Adrenal gland (tissue), 12 donors: ENCODE results near the gene MMP19. TPM values are rescaled to one million over a fixed set of nuclear protein-coding genes. Genes with fewer than 3 reads are reported as not detected.

Source experiments
- DNase-seq, 7 donors: peaks; one replicate each; pipeline ENCODE4 v3.0.0-alpha.2; 2019 to 2020
- H3K27ac ChIP-seq, 5 donors: fragments of 200-600 bp; sonication (generic) in 4 of 5; 1 replicate in 3 of 5; 2 replicates in 2 of 5; pipeline versions ENCODE4 v1.5.1 to v1.8.0; 2016 to 2020; ENCODE audit warnings: mild to moderate bottlenecking in 1 of 5
- H3K27me3 ChIP-seq: fragments of 200-600 bp; 2 replicates; pipeline ENCODE4 v1.8.0; 2021
- H3K36me3 ChIP-seq, 2 donors: fragments of 200-600 bp; replicated peaks in 1 of 2; 1 replicate in 1 of 2; 2 replicates in 1 of 2; pipeline versions ENCODE4 v1.5.1 to v1.8.0; 2018 to 2022
- H3K4me1 ChIP-seq, 2 donors: fragments of 200-600 bp; replicated peaks in 1 of 2; 1 replicate in 1 of 2; 2 replicates in 1 of 2; pipeline versions ENCODE4 v1.5.1 to v1.8.0; 2018 to 2021
- H3K4me3 ChIP-seq, 4 donors: fragments of 200-600 bp; sonication (generic) in 3 of 4; one replicate each; pipeline ENCODE4 v1.5.1; 2016 to 2018
- H3K9me3 ChIP-seq, 3 donors: fragments of 200-600 bp; sonication (generic) in 1 of 3; replicated peaks in 1 of 3; 1 replicate in 2 of 3; 2 replicates in 1 of 3; pipeline versions ENCODE4 v1.5.1 to v1.8.0; 2016 to 2021
- POLR2A ChIP-seq, 2 donors: fragments of 450-650 bp; IDR thresholded peaks; one replicate each; pipeline ENCODE4 v1.6.1; 2017; ENCODE audit warnings: antibody characterized with exemption in 2 of 2, mild to moderate bottlenecking in 2 of 2, moderate library complexity in 1 of 2
- WGBS, 4 donors: extraction: QIAGEN DNeasy Blood & Tissue Kit in 2 of 4; methylation state at CpG; one replicate each; pipeline versions ENCODE4 v1.1.5 to v1.1.7; 2013 to 2017; 5-methylcytosine and 5-hydroxymethylcytosine counted together
- intact Hi-C, 2 donors: fragments of 100-400 bp; cut with DNase I; formaldehyde crosslinking; loops; one replicate each; pipeline versions ENCODE4 v1.14.1 to v1.15.0; 2022 to 2023
- polyA plus RNA-seq, 3 donors: library from polyadenylated mRNA; stranded (reverse); fragments of 200-250 nt in 2 of 3; fragments of 350-450 nt in 1 of 3; fragmentation: Illumina TruSeq in 1 of 3; extraction: RNeasy Lipid Tissue Mini Kit (QIAGEN cat#74804) in 1 of 3; gene quantifications; one replicate each; pipeline ENCODE4 v1.2.3, GENCODE V29; 2013 to 2014
- total RNA-seq, 9 donors: library from RNA; depleted of rRNA in 4 of 9; stranded (reverse); fragments of >200 nt in 4 of 9; fragments of 120-200 nt in 1 of 9; fragmentation: NEBNext Ultra II Directional in 1 of 9; extraction: Animal tissue kit (Norgen Biotek cat#: 25700) in 1 of 9; gene quantifications; one replicate each; pipeline versions ENCODE4 v1.1.0 to v1.2.4, GENCODE V29; 2013 to 2023
- TF ChIP-seq, protein P1 (sequence below), 6 experiments: fragments of 450-650 bp in 4 of 6; fragments of 200-600 bp in 2 of 6; sonication (generic) in 1 of 6; IDR thresholded peaks; 1 replicate in 5 of 6; 2 replicates in 1 of 6; pipeline versions ENCODE4 v1.5.1 to v1.8.0; 2016 to 2021; ENCODE audit warnings: antibody characterized with exemption in 6 of 6, mild to moderate bottlenecking in 2 of 6, moderate library complexity in 1 of 6
- donor health status: healthy with polysubstance abuse.
- donor health status: Bipolar disorder and iron deficiency.
- donor health status: DM: yes; HTN: yes; CAD: no.
- donor health status: DM: no; HTN: no; CAD: no.
- donor health status: DM: no; HTN: no; CAD: no.
- donor health status: DM: yes; HTN: yes; CAD: no.

The MMP19 gene
- total and polyA plus RNA-seq, 12 donors = 0.89 to 17.3 (median 7.7) TPM

DNA sequence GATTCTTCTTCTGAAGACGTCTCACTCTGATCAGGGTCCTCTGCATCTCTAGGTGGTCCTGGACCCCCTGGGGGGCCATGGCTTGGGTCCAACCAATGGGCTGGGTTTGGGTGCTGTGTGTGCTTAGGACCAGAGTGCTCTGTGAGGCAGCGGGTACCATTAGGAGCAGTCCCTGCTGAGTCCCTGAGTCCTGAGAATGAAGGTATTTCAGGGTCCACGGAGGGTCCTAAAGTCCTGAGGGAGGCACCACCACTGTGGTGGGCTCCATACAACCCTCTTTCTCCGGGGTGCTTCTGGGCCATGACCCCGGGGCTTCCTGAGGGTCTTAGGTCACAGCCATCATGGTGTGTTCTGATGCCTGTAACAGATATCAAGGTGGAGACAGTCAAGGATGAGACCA lies 14.4 kb downstream of the MMP19 start:
- Histone ChIP-seq H3K4me1 (peaks cover 29 to 61% of the 10 kb centered on the region in 2 donors), H3K4me3 (peak overlapping the region in 1 of 4 donors; percentile 71), H3K27me3 (no peaks in the 10 kb centered on the region), H3K9me3 (no peaks in the 10 kb centered on the region), H3K36me3 (no peaks in the 10 kb centered on the region), H3K27ac (peak overlapping the region in 4 of 5 donors; percentile 58 to 90 (median 84))
- no peak for DNase-seq
- WGBS, 4 donors = 85 to 94% (median 91%) methylated on average over 3 to 5 of the region's 5 CpGs
- TF ChIP-seq POLR2A (IDR thresholded peaks at IDR 0.05) = no peak
- intact Hi-C loops = no loop called here

DNA sequence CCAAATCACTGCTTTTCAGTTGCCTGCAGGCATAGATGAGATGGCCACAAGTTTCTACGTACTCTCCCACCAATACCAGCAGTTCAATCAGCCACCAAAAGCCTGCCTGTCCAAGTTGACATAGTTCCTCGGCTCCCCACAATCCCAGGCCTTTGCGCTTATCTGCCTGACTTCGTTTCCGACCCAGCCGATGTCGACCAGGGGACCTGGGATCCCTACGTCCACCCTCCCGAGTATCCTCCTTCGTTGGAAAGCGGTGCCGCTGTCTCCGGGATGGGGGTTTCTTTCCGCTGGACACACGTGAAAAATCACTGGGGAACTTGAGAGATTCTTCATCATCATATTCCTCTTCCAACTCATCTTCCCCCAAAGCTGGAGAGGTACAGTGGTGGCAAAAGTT lies 14.9 kb downstream of the MMP19 start:
- Histone ChIP-seq H3K27ac (no peak overlapping the region), H3K4me3 (no peak overlapping the region), H3K36me3 (peaks cover 0 to 3% of the 10 kb centered on the region in 2 donors), H3K4me1 (peaks cover 29 to 65% of the 10 kb centered on the region in 2 donors), H3K9me3 (no peaks in the 10 kb centered on the region), H3K27me3 (no peaks in the 10 kb centered on the region)
- intact Hi-C loops = no loop called here
- WGBS, 4 donors = 87 to 94% (median 89%) methylated on average over 15 of the region's 15 CpGs
- no peak for TF ChIP-seq POLR2A (IDR thresholded peaks at IDR 0.05)
- TF ChIP-seq, protein P1, sequence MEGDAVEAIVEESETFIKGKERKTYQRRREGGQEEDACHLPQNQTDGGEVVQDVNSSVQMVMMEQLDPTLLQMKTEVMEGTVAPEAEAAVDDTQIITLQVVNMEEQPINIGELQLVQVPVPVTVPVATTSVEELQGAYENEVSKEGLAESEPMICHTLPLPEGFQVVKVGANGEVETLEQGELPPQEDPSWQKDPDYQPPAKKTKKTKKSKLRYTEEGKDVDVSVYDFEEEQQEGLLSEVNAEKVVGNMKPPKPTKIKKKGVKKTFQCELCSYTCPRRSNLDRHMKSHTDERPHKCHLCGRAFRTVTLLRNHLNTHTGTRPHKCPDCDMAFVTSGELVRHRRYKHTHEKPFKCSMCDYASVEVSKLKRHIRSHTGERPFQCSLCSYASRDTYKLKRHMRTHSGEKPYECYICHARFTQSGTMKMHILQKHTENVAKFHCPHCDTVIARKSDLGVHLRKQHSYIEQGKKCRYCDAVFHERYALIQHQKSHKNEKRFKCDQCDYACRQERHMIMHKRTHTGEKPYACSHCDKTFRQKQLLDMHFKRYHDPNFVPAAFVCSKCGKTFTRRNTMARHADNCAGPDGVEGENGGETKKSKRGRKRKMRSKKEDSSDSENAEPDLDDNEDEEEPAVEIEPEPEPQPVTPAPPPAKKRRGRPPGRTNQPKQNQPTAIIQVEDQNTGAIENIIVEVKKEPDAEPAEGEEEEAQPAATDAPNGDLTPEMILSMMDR (IDR thresholded peaks at IDR 0.05) = no peak
- no peak for DNase-seq

DNA sequence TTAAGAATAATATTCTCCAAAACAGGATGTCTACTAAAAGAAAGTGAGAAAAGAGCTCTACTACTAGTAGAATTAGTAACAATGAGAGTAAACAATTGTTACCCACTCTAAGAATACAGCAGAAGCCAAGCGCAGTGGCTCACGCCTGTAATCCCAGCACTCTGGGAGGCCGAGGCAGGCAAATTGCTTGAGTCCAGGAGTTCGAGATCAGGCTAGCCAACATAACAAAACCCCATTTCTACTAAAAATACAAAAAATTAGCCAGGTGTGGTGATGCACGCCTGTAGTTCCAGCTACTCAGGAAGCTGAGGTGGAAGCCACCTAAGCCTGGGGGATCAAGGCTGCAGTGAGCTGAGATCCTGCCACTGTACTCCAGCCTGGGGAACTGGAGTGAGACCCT lies 18.0 kb downstream of the MMP19 start:
- Histone ChIP-seq H3K27me3 (no peaks in the 10 kb centered on the region), H3K27ac (peak overlapping the region in 1 of 5 donors; percentile 64), H3K4me1 (peaks cover 18 to 55% of the 10 kb centered on the region in 2 donors), H3K36me3 (peaks cover 0 to 34% of the 10 kb centered on the region in 2 donors), H3K4me3 (no peak overlapping the region), H3K9me3 (no peaks in the 10 kb centered on the region)
- 88 to 90% (median 89%) methylated on average over 5 of the region's 5 CpGs for WGBS, 4 donors
- TF ChIP-seq, protein P1 (IDR thresholded peaks at IDR 0.05) = no peak
- DNase-seq = no peak
- intact Hi-C loops = loop anchor here in 1 of 2 donors (5.0 kb wide), 1 partner anchor 108 kb away; the partner anchor contains the start of gene DGKA

DNA sequence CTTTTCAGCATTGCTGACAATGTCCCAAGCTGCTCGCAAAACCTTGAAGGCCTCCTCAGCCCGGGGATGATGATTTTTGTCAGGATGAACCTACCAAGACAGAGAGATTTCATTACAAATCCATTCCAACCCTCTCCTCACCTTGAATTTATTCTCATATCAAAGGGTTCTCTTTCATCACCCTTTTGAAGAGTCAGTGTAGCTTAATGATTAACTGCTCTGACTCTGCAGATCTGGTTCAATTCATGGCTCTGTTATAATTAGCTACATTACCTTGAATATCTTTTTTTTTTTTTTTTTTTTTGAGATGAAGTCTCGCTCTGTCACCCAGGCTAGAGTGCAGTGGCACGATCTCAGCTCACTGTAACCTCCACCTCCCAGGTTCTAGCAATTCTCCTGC lies 19.3 kb downstream of the MMP19 start:
- H3K4me1 ChIP-seq = peaks cover 15 to 57% of the 10 kb centered on the region in 2 donors
- no peaks in the 10 kb centered on the region for H3K9me3 ChIP-seq
- H3K4me3 ChIP-seq = no peak overlapping the region
- peak overlapping the region in 2 of 5 donors; percentile 64 to 85 for H3K27ac ChIP-seq
- peak in 2 of 7 donors; percentile 46 to 51 for DNase-seq
- TF ChIP-seq POLR2A (IDR thresholded peaks at IDR 0.05) = no peak
- TF ChIP-seq, protein P1 (IDR thresholded peaks at IDR 0.05) = no peak
- no peaks in the 10 kb centered on the region for H3K27me3 ChIP-seq
- intact Hi-C loops = loop anchor here in 1 of 2 donors (5.0 kb wide), 1 partner anchor 109 kb away; the partner anchor contains the start of gene DGKA
- 43 to 56% (median 50%) methylated on average over 4 of the region's 4 CpGs for WGBS, 4 donors
- H3K36me3 ChIP-seq = peaks cover 0 to 41% of the 10 kb centered on the region in 2 donors

DNA sequence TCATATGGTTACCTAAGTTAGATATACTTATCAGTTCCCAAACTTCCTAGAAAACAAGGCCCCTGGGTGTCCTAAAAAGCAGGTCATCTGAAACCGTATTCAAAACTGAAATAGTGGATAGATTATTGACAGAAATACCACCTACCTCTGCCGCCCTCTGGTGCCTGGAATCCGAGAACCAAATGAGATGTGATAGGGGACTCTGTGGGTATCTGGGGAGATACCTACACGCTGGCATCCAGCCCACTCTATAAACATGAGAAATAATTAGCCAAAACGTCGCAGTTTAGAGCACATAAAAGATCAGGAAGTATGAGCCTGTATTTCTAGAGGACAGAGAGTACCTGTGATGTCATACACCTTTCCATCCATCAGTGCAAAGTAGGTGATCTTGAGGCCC lies 20.5 kb downstream of the MMP19 start:
- peak in 1 of 7 donors; percentile 11 for DNase-seq
- Histone ChIP-seq H3K27ac (peak overlapping the region in 1 of 5 donors; percentile 64), H3K9me3 (no peaks in the 10 kb centered on the region), H3K27me3 (no peaks in the 10 kb centered on the region), H3K4me3 (no peak overlapping the region), H3K36me3 (peaks cover 0 to 41% of the 10 kb centered on the region in 2 donors), H3K4me1 (peaks cover 13 to 47% of the 10 kb centered on the region in 2 donors)
- 62 to 75% (median 67%) methylated on average over 6 of the region's 6 CpGs for WGBS, 4 donors
- no peak for TF ChIP-seq POLR2A (IDR thresholded peaks at IDR 0.05)
- intact Hi-C loops = loop anchor here in 1 of 2 donors (5.0 kb wide), 1 partner anchor 110 kb away; the partner anchor contains the start of gene DGKA
